Esophagus muscularis mucosa (tissue), 4 donors: ENCODE data around the gene POLDIP2. TPM values are rescaled to one million over a fixed set of nuclear protein-coding genes. Genes with fewer than 3 reads are reported as not detected.
A peak's percentile ranks its signal among the peaks of the same experiment; 100 is the strongest.

Source experiments
- DNase-seq: peaks from one replicate; pipeline ENCODE4 v3.0.0-alpha.2; 2017; ENCODE audit errors: extremely low spot score
- H3K27ac ChIP-seq, 4 donors: fragments of 200-600 bp; sonication (generic); replicated peaks in 1 of 4; 1 replicate in 3 of 4; 2 replicates in 1 of 4; pipeline ENCODE4 v1.5.1; 2016 to 2019; ENCODE audit warnings: mild to moderate bottlenecking in 1 of 4
- H3K27me3 ChIP-seq, 4 donors: fragments of 200-600 bp; sonication (generic); one replicate each; pipeline versions ENCODE4 v1.5.1 to v1.6.0; 2016 to 2019
- H3K36me3 ChIP-seq, 4 donors: fragments of 200-600 bp; sonication (generic); one replicate each; pipeline ENCODE4 v1.5.1; 2016 to 2019
- H3K4me1 ChIP-seq, 4 donors: fragments of 200-600 bp; sonication (generic); one replicate each; pipeline ENCODE4 v1.5.1; 2016 to 2019
- H3K4me3 ChIP-seq, 4 donors: fragments of 200-600 bp; sonication (generic); 1 replicate in 2 of 4; 2 replicates in 2 of 4; pipeline ENCODE4 v1.5.1; 2016 to 2019; ENCODE audit warnings: mild to moderate bottlenecking in 4 of 4, moderate library complexity in 1 of 4
- H3K9me3 ChIP-seq, 4 donors: fragments of 200-600 bp; sonication (generic); 1 replicate in 3 of 4; 2 replicates in 1 of 4; pipeline ENCODE4 v1.5.1; 2016 to 2019
- CTCF ChIP-seq, 3 experiments: fragments of 200-600 bp in 2 of 3; fragments of 450-650 bp in 1 of 3; sonication (generic) in 2 of 3; IDR thresholded peaks; one replicate each; pipeline ENCODE4 v1.5.1; 2017 to 2019; ENCODE audit warnings: antibody characterized with exemption in 3 of 3, mild to moderate bottlenecking in 2 of 3, moderate library complexity in 1 of 3
- EP300 ChIP-seq: sonication (generic); formaldehyde crosslinking; IDR thresholded peaks from one replicate; pipeline ENCODE4 v1.6.1; 2017; ENCODE audit warnings: antibody characterized with exemption
- POLR2A ChIP-seq: fragments of 450-650 bp; IDR thresholded peaks from one replicate; pipeline ENCODE4 v1.6.1; 2017; ENCODE audit warnings: antibody characterized with exemption, moderate library complexity, mild to moderate bottlenecking, low read depth
- POLR2AphosphoS5 ChIP-seq, 2 donors: sonication (generic); formaldehyde crosslinking; IDR thresholded peaks; one replicate each; pipeline ENCODE4 v1.6.1; 2017; ENCODE audit warnings: antibody characterized with exemption in 2 of 2
- WGBS: methylation state at CpG from one replicate; pipeline ENCODE4 v1.1.5; 2018; 5-methylcytosine and 5-hydroxymethylcytosine counted together
- intact Hi-C: fragments of 100-400 bp; cut with DNase I; formaldehyde crosslinking; loops from one replicate; pipeline ENCODE4 v1.15.1; 2023
- total RNA-seq, 4 donors: library from RNA; depleted of rRNA; stranded (reverse); fragments of >200 nt; gene quantifications; one replicate each; pipeline versions ENCODE4 v1.1.0 to v1.2.1, GENCODE V29; 2016

The POLDIP2 gene
- total RNA-seq, 4 donors from 2014 or later, result 67.7 to 97.5 (median 81.4) TPM

GRCh38 chr17:28404461-28404811, 47.1 kb upstream of the POLDIP2 start:
- H3K4me3 ChIP-seq, result no peak overlapping the region
- peak overlapping the region in 1 of 4 donors; percentile 27 for H3K27ac ChIP-seq
- intact Hi-C loops, result no loop called here

GRCh38 chr17:28404007-28404406, 46.7 kb upstream of the POLDIP2 start:
- 73% methylated on average over 2 of the region's 2 CpGs for WGBS
- no peak for DNase-seq
- Histone ChIP-seq H3K36me3 (peaks cover 0 to 39% (median 20%) of the 10 kb centered on the region in 4 donors), H3K4me3 (no peak overlapping the region), H3K27ac (no peak overlapping the region), H3K9me3 (no peaks in the 10 kb centered on the region), H3K27me3 (no peaks in the 10 kb centered on the region), H3K4me1 (peaks cover 9 to 26% (median 21%) of the 10 kb centered on the region in 4 donors)
- TF ChIP-seq CTCF (IDR thresholded peaks at IDR 0.05), result no peak
- TF ChIP-seq POLR2A, result no peak
- TF ChIP-seq EP300, result no peak
- TF ChIP-seq POLR2AphosphoS5 (IDR thresholded peaks at IDR 0.05), result no peak
- intact Hi-C loops, result no loop called here

More at GRCh38 chr17:28404461-28404811, 47.1 kb upstream of the POLDIP2 start:
- no peak for DNase-seq
- TF ChIP-seq POLR2AphosphoS5 (IDR thresholded peaks at IDR 0.05) (no peak), POLR2A (no peak), CTCF (IDR thresholded peaks at IDR 0.05) (no peak), EP300 (no peak)
- no peaks in the 10 kb centered on the region for H3K27me3 ChIP-seq
- peaks cover 0 to 35% (median 18%) of the 10 kb centered on the region in 4 donors for H3K36me3 ChIP-seq
- H3K9me3 ChIP-seq, result no peaks in the 10 kb centered on the region
- H3K4me1 ChIP-seq, result peaks cover 9 to 26% (median 21%) of the 10 kb centered on the region in 4 donors
- WGBS, result 92% methylated on average over 2 of the region's 5 CpGs

- no peak overlapping the region for H3K4me3 ChIP-seq
- H3K27me3 ChIP-seq, result no peaks in the 10 kb centered on the region
- no peaks in the 10 kb centered on the region for H3K9me3 ChIP-seq
- no peak for TF ChIP-seq EP300
- no peak for TF ChIP-seq POLR2A
- TF ChIP-seq POLR2AphosphoS5 (IDR thresholded peaks at IDR 0.05), result no peak
- TF ChIP-seq CTCF (IDR thresholded peaks at IDR 0.05), result no peak
- no peak overlapping the region for H3K27ac ChIP-seq
- peaks cover 9 to 26% (median 21%) of the 10 kb centered on the region in 4 donors for H3K4me1 ChIP-seq
- peaks cover 0 to 51% (median 25%) of the 10 kb centered on the region in 4 donors for H3K36me3 ChIP-seq
- intact Hi-C loops, result no loop called here
- no peak for DNase-seq
- WGBS, result 98% methylated on average over 6 of the region's 6 CpGs
Measured at GRCh38 chr17:28402844-28403243, 45.5 kb upstream of the POLDIP2 start.

- intact Hi-C loops, result no loop called here
- TF ChIP-seq POLR2AphosphoS5 (IDR thresholded peaks at IDR 0.05) (no peak), POLR2A (no peak), EP300 (no peak), CTCF (IDR thresholded peaks at IDR 0.05) (no peak)
- no peak for DNase-seq
- no peaks in the 10 kb centered on the region for H3K9me3 ChIP-seq
- H3K36me3 ChIP-seq, result peaks cover 0 to 57% (median 28%) of the 10 kb centered on the region in 4 donors
- no peak overlapping the region for H3K4me3 ChIP-seq
- no peak overlapping the region for H3K27ac ChIP-seq
- no peaks in the 10 kb centered on the region for H3K27me3 ChIP-seq
- peaks cover 9 to 26% (median 21%) of the 10 kb centered on the region in 4 donors for H3K4me1 ChIP-seq
- 43% methylated on average over 3 of the region's 3 CpGs for WGBS
Measured at GRCh38 chr17:28402224-28402630, 44.9 kb upstream of the POLDIP2 start.

- Histone ChIP-seq H3K36me3 (peaks cover 10 to 81% (median 49%) of the 10 kb centered on the region in 4 donors), H3K9me3 (no peaks in the 10 kb centered on the region), H3K4me3 (no peak overlapping the region), H3K27me3 (no peaks in the 10 kb centered on the region), H3K4me1 (peaks cover 2 to 5% (median 3%) of the 10 kb centered on the region in 4 donors), H3K27ac (no peak overlapping the region)
- DNase-seq, result no peak
- TF ChIP-seq EP300 (no peak), POLR2A (no peak), POLR2AphosphoS5 (IDR thresholded peaks at IDR 0.05) (no peak)
- 100% methylated on average over 4 of the region's 4 CpGs for WGBS
- intact Hi-C loops, result no loop called here
Measured at GRCh38 chr17:28399808-28400207, 42.5 kb upstream of the POLDIP2 start.
